A673 (cell line): ENCODE results near the gene IFNAR1. TPM values are rescaled to one million over a fixed set of nuclear protein-coding genes. Genes with fewer than 3 reads are reported as not detected.

ENCODE experiments used
- BruUV-seq: library from RNA; stranded (reverse); fragments of 400-500 nt; replicated peaks from 2 replicates; lab custom pipeline; 2021; lab: Mats Ljungman, UMichigan
- CTCF ChIA-PET: fragments of 300-600 bp; sonication (Branson Sonifier 250); formaldehyde crosslinking; loops from one replicate; lab custom pipeline; 2022; ENCODE audit warnings: antibody characterized with exemption; lab: Charles Lee
- POLR2A ChIA-PET: fragments of 300-600 bp; sonication (Branson Sonifier 250); formaldehyde crosslinking; loops from one replicate; lab custom pipeline; 2022; ENCODE audit warnings: antibody characterized with exemption; ENCODE audit not compliant: low non-redundant PET; lab: Charles Lee
- DNase-seq: peaks from one replicate; pipeline ENCODE4 v3.0.0-alpha.2; 2015; ENCODE audit warnings: low spot score
- H3K27ac ChIP-seq: fragments of 200-600 bp; sonication (generic); 2 replicates; pipeline ENCODE4 v1.5.1; 2016; ENCODE audit warnings: mixed run types, low read depth, mild to moderate bottlenecking, mixed read lengths, antibody characterized with exemption, low read length; ENCODE audit not compliant: poor library complexity, severe bottlenecking
- H3K27me3 ChIP-seq: fragments of 200-600 bp; sonication (generic); replicated peaks from 2 replicates; pipeline ENCODE4 v1.6.1; 2017; ENCODE audit warnings: mixed run types, low read depth, mild to moderate bottlenecking, mixed read lengths, antibody characterized with exemption, low read length; ENCODE audit not compliant: insufficient read depth, poor library complexity
- H3K36me3 ChIP-seq: fragments of 200-600 bp; sonication (generic); 2 replicates; pipeline ENCODE4 v1.6.1; 2016; ENCODE audit warnings: mixed run types, mild to moderate bottlenecking, mixed read lengths, antibody characterized with exemption, low read length; ENCODE audit not compliant: insufficient read depth, poor library complexity, severe bottlenecking
- H3K4me1 ChIP-seq: fragments of 200-600 bp; sonication (generic); 2 replicates; pipeline ENCODE4 v1.6.1; 2017; ENCODE audit warnings: mixed run types, mild to moderate bottlenecking, mixed read lengths, antibody characterized with exemption, low read length; ENCODE audit not compliant: insufficient read depth, poor library complexity, severe bottlenecking
- H3K4me3 ChIP-seq: fragments of 200-600 bp; sonication (generic); 2 replicates; pipeline ENCODE4 v1.5.1; 2016; ENCODE audit warnings: low read depth, mixed run types, mild to moderate bottlenecking, mixed read lengths, low read length; ENCODE audit not compliant: poor library complexity, severe bottlenecking
- H3K9me3 ChIP-seq: fragments of 200-600 bp; sonication (generic); 2 replicates; pipeline ENCODE4 v1.6.1; 2016; ENCODE audit warnings: mixed run types, low read depth, mild to moderate bottlenecking, mixed read lengths, antibody characterized with exemption, low read length; ENCODE audit not compliant: poor library complexity, severe bottlenecking
- CTCF ChIP-seq: fragments of 300-800, 200-600 bp; sonication (generic); conservative IDR thresholded peaks from 2 replicates; pipeline ENCODE4 v1.5.1; 2017; ENCODE audit warnings: low read depth, mild to moderate bottlenecking, antibody characterized with exemption, low read length, moderate library complexity, mixed read lengths
- EZH2 ChIP-seq: fragments of 200-600 bp; sonication (generic); IDR thresholded peaks from 2 replicates; pipeline ENCODE4 v1.6.1; 2017; ENCODE audit warnings: borderline replicate concordance, low read depth, mild to moderate bottlenecking, mixed read lengths, antibody characterized with exemption, low read length; ENCODE audit not compliant: poor library complexity, severe bottlenecking
- intact Hi-C: fragments of 100-400 bp; cut with micrococcal nuclease; formaldehyde crosslinking; loops from one replicate; pipeline ENCODE4 v1.10.0; 2022; ENCODE audit not compliant: unreplicated experiment
- total RNA-seq: library from RNA; stranded (reverse); gene quantifications from 2 replicates; pipeline ENCODE4 v1.2.3, GENCODE V29; 2021

The IFNAR1 gene
- total RNA-seq, 1 experiment from 2014 or later = 38.1 TPM

DNA sequence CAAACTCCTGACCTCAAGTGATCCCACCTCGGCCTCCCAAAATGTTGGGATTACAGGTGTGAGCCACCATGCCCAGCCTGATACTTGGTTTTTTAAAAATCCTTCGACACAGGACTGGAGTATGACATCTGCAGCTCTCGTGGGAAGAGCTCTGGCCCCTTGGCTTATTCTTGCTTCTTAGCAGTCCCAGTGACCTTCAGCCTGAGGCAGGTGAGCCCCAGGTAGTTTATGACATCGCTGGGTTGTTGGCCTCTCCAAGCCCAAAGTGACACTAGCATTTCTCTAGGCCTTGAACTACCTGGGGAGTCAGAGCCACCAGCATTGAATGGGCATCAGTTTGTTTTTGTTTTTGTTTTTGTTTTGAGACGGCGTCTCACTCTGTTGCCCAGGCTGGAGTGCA is 62.5 kb downstream of the IFNAR1 start:
- Histone ChIP-seq H3K27me3 (no peaks in the 10 kb centered on the region), H3K4me1 (peaks cover 8% of the 10 kb centered on the region), H3K27ac (no peak overlapping the region), H3K9me3 (no peaks in the 10 kb centered on the region), H3K36me3 (no peaks in the 10 kb centered on the region), H3K4me3 (no peak overlapping the region)
- ChIA-PET POLR2A (no interaction called here), CTCF (no interaction called here)
- no peak for DNase-seq
- no TSS peak for BruUV-seq
- no peak for TF ChIP-seq EZH2
- no peak for TF ChIP-seq CTCF
- intact Hi-C loops = no loop called here

DNA sequence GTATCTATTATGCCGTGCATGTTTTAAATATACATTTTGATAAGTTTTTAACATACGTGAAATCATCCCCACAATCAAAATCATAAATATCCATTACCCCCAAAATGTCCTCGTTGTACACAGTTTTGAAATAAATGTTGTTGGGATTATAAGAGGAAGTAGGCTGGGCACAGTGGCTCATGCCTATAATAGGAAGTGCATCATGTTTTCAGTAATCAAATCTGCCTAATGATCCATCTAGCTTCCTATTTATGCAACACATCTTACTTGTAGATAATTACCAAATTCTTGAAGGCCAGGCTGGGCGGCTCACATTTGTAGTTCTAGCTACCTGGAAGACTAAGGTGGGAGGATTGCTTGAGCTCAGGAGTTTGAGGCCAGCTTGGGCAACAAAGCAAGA is 63.4 kb downstream of the IFNAR1 start:
- no peaks in the 10 kb centered on the region for H3K36me3 ChIP-seq
- BruUV-seq = no TSS peak

GRCh38 chr21:33390479-33390878 is 65.7 kb downstream of the IFNAR1 start:
- H3K36me3 ChIP-seq = no peaks in the 10 kb centered on the region
- H3K9me3 ChIP-seq = no peaks in the 10 kb centered on the region
- CTCF ChIA-PET = no interaction called here
- no peaks in the 10 kb centered on the region for H3K4me1 ChIP-seq
- DNase-seq = no peak
- H3K4me3 ChIP-seq = no peak overlapping the region
- H3K27ac ChIP-seq = no peak overlapping the region
- no peaks in the 10 kb centered on the region for H3K27me3 ChIP-seq
- intact Hi-C loops = no loop called here
- TF ChIP-seq CTCF (no peak), EZH2 (no peak)
- POLR2A ChIA-PET = no interaction called here
- no TSS peak for BruUV-seq

More for the DNA sequence above, 63.4 kb downstream of the IFNAR1 start:
- peaks cover 2% of the 10 kb centered on the region for H3K4me1 ChIP-seq
- no peak overlapping the region for H3K4me3 ChIP-seq
- H3K27ac ChIP-seq = no peak overlapping the region
- intact Hi-C loops = no loop called here
- no peaks in the 10 kb centered on the region for H3K27me3 ChIP-seq
- CTCF ChIA-PET = no interaction called here
- H3K9me3 ChIP-seq = no peaks in the 10 kb centered on the region
- TF ChIP-seq CTCF = no peak
- TF ChIP-seq EZH2 = no peak
- POLR2A ChIA-PET = no interaction called here
- DNase-seq = no peak
